Measurements from ENCODE around the gene GPR157.

GPR157 gene

DNA sequence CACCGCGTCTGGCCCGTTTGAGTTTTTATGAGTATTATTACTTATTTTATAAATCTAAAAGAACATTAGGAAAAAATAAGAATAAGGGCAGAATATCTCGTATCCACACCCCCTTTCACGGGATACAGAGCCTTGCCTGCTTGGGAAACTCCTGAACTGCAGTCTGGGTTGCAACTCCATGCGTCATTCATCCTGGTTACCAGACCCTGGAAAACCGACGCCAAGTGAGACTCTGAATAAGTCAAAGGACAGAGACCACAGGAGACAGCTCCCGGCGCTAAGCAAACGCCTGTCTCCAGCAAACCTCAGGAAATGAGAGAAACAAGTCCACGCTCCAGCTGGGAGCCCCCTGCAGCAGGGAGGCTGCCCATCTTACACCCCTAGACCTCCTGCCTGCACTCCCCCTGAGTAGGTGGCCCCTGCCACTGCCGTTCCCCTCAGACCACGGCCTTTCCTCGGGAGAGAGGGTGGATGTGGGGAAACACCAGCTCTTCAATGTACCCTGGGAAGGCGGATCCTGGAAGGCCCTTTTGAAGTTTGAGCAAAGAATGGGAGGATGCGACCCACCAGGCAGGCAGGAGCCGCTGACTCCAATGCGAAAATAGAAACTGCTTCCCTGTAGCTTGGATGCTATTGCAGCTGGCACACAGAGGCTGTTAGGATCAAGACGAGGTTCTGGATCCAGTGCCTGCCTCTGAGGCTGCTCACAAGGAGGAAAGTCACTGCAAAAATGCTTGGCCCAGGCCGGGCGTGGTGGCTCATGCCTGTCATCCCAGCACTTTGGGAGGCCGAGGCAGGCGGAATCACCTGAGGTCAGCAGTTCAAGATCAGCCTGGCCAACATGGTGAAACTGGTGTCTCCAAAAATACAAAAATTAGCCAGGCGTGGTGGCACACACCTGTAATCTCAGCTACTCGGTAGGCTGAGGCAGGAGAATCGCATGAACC is 37.7 kb upstream of the GPR157 start:
- Histone ChIP-seq H3K9me3 (ENCODE audit: severe bottlenecking) (no peaks in the 10 kb centered on the region), H3K27me3 (ENCODE audit: insufficient read depth, low read depth, severe bottlenecking) (no peaks in the 10 kb centered on the region), H3K36me3 (peaks cover 34% of the 10 kb centered on the region), H3K4me3 (ENCODE audit: low read depth, low read length) (no peak overlapping the region), H3K27ac (no peak overlapping the region)
- no peak for DNase-seq
- TF ChIP-seq, protein P1, sequence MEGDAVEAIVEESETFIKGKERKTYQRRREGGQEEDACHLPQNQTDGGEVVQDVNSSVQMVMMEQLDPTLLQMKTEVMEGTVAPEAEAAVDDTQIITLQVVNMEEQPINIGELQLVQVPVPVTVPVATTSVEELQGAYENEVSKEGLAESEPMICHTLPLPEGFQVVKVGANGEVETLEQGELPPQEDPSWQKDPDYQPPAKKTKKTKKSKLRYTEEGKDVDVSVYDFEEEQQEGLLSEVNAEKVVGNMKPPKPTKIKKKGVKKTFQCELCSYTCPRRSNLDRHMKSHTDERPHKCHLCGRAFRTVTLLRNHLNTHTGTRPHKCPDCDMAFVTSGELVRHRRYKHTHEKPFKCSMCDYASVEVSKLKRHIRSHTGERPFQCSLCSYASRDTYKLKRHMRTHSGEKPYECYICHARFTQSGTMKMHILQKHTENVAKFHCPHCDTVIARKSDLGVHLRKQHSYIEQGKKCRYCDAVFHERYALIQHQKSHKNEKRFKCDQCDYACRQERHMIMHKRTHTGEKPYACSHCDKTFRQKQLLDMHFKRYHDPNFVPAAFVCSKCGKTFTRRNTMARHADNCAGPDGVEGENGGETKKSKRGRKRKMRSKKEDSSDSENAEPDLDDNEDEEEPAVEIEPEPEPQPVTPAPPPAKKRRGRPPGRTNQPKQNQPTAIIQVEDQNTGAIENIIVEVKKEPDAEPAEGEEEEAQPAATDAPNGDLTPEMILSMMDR (IDR thresholded peaks at IDR 0.05; ENCODE audit: low read depth, low read length) = no peak

DNA sequence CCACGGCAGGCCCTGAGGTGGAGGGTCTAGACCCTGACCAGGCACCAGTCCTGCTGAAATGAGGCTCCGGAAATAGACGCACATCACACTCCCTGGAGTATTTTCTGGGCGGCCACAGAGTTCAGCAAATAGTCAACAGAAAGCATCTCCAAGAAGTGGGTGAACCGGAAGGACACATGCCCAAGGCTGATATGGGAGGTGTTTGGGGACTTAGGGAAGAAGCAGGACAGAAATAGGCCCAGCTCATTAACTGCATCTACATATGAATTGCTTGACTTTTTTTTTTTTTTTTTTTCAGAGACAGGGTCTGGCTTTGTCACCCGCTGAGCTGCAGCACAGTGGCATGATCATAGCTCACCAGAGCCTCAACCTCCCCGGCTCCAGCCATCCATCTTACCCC is 36.5 kb upstream of the GPR157 start:
- H3K4me3 ChIP-seq (ENCODE audit: low read depth, low read length) = no peak overlapping the region
- TF ChIP-seq, protein P1 (IDR thresholded peaks at IDR 0.05; ENCODE audit: low read depth, low read length) = no peak
- no peak for DNase-seq
- no peaks in the 10 kb centered on the region for H3K27me3 ChIP-seq (ENCODE audit: insufficient read depth, low read depth, severe bottlenecking)
- H3K27ac ChIP-seq = no peak overlapping the region
- no peaks in the 10 kb centered on the region for H3K9me3 ChIP-seq (ENCODE audit: severe bottlenecking)
- H3K36me3 ChIP-seq = peaks cover 35% of the 10 kb centered on the region

DNA sequence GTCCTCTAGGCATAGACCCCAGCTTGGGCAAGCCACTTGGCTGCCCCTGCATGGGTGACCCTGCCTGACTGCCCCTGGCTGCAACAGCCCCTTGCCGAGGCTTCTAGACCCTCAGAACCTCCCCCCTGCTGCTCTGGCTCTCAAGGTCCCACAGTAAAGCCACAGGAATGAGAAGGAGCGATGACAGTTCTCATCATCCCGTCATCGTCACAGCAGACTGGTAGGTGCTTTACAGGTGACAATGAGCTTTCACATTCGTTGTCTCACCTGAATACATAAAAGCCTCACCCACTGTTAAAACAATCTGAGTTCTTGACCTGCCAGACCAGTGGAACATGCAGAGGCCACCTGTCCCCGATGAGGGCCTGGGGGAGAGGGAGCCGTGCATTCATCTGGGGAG is 36.0 kb upstream of the GPR157 start:
- no peaks in the 10 kb centered on the region for H3K9me3 ChIP-seq (ENCODE audit: severe bottlenecking)
- no peaks in the 10 kb centered on the region for H3K27me3 ChIP-seq (ENCODE audit: insufficient read depth, low read depth, severe bottlenecking)
- DNase-seq = no peak
- no peak overlapping the region for H3K4me3 ChIP-seq (ENCODE audit: low read depth, low read length)
- H3K27ac ChIP-seq = no peak overlapping the region
- peaks cover 34% of the 10 kb centered on the region for H3K36me3 ChIP-seq
- TF ChIP-seq, protein P1 (IDR thresholded peaks at IDR 0.05; ENCODE audit: low read depth, low read length) = no peak

DNA sequence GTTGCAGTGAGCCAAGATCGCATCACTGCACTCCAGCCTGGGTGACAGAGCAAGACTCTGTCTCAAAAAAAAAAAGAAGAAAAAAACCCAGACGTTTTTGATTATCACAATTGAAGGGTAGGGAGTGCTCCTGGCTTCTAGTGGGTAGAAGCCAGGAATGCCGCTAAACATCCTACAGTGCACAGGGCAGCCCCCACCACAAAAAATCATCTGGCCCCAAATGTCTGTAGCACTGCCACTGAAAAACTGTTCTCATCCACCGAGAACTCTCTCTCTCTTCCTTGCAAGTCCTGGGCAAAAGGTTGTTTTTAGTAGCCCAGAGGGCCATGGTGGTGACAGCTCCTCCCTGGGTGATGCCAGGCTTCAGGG is 35.6 kb upstream of the GPR157 start:
- Histone ChIP-seq H3K27ac (no peak overlapping the region), H3K36me3 (peaks cover 31% of the 10 kb centered on the region), H3K4me3 (ENCODE audit: low read depth, low read length) (no peak overlapping the region), H3K27me3 (ENCODE audit: insufficient read depth, low read depth, severe bottlenecking) (no peaks in the 10 kb centered on the region), H3K9me3 (ENCODE audit: severe bottlenecking) (no peaks in the 10 kb centered on the region)
- TF ChIP-seq, protein P1 (IDR thresholded peaks at IDR 0.05; ENCODE audit: low read depth, low read length) = no peak
- no peak for DNase-seq

DNA sequence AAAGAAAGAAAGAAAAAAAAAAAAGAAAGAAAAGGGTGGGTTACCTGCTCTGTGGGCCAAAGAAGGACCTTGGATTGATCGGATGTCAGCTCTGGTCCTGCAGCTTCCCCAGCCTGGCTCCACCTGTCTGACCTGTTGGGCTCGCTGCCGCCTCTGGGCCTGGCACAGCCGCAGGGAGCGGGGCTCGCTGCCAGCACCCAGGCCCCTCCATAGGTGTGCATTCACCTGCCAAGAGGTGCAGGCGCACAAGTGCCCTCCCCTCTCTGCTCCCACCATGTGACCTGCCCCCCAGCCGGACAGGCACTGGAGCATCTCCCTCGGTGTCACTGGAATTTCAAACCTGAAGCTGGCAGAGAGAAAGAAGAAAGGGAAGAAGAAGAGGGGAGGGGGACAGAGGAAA is 33.1 kb upstream of the GPR157 start:
- Histone ChIP-seq H3K4me3 (ENCODE audit: low read depth, low read length) (no peak overlapping the region), H3K36me3 (peaks cover 23% of the 10 kb centered on the region), H3K27ac (no peak overlapping the region), H3K27me3 (ENCODE audit: insufficient read depth, low read depth, severe bottlenecking) (no peaks in the 10 kb centered on the region), H3K9me3 (ENCODE audit: severe bottlenecking) (no peaks in the 10 kb centered on the region)
- TF ChIP-seq, protein P1 (IDR thresholded peaks at IDR 0.05; ENCODE audit: low read depth, low read length) = no peak
- no peak for DNase-seq

Data from WERI-Rb-1 (cell line).